Placental pericyte (primary cell): ENCODE measurements around the gene ENPEP. TPM values are rescaled to one million over a fixed set of nuclear protein-coding genes. Genes with fewer than 3 reads are reported as not detected.

ENCODE experiments used
- small RNA-seq: library from RNA; depleted of rRNA; stranded (forward); fragments of <200 nt; gene quantifications from one replicate; pipeline ENCODE3, GENCODE V24; 2012; ENCODE audit warnings: low replicate concordance
- total RNA-seq: library from RNA; depleted of rRNA; stranded (reverse); fragments of >200 nt; gene quantifications from 2 replicates; pipeline ENCODE4 v1.2.3, GENCODE V29; 2012

ENPEP gene
- 0.44 and 1.1 TPM in 2 replicates for total RNA-seq

GRCh38 chr4:110475881-110476818, at the start of gene ENPEP:
Gene ENPEP (plus strand): TSS chr4:110476155. CDS start chr4:110476415, 260 bp downstream.

Small RNA genes lying within 50 kb of the gene (small RNA-seq; reads per million reads assigned to genes)
- not detected for gene RF00494

Other genes with a start within 250 kb of the ENPEP start
- gene PITX2, start 146.9 kb downstream of the ENPEP start, total RNA-seq: 36.1 and 62.2 TPM in 2 replicates